HEK293T (cell line): ENCODE measurements around the gene KIF16B.
"Not testable (repeated sequence)": the region's sequence is repeated elsewhere in the genome, so short reads cannot be mapped to it uniquely, and the experiment has no call there.

Experiments
- CTCF ChIA-PET: fragments of 350-600 bp; formaldehyde crosslinking; extraction: SDS; loops from one replicate; lab custom pipeline; 2021; ENCODE audit warnings: antibody characterized with exemption, inconsistent platforms; lab: Yijun Ruan, JAX
- POLR2A ChIA-PET: fragments of 350-600 bp; formaldehyde crosslinking; extraction: SDS; loops from one replicate; lab custom pipeline; 2020; ENCODE audit warnings: antibody characterized with exemption, inconsistent platforms; lab: Yijun Ruan, JAX
- DNase-seq: peaks from one replicate; pipeline ENCODE4 v3.0.0; 2012; ENCODE audit warnings: mixed read lengths; ENCODE audit errors: extremely low spot score
- ARNT ChIP-seq: fragments of 450-650 bp; IDR thresholded peaks from 2 replicates; pipeline ENCODE4 v1.6.1; 2017; ENCODE audit warnings: mild to moderate bottlenecking
- BHLHE40 ChIP-seq: fragments of 450-650 bp; IDR thresholded peaks from 2 replicates; pipeline ENCODE4 v1.6.1; 2016; ENCODE audit warnings: mild to moderate bottlenecking, moderate library complexity, borderline replicate concordance
- CTBP1 ChIP-seq: fragments of 450-650 bp; IDR thresholded peaks from 2 replicates; pipeline ENCODE4 v1.6.1; 2016; ENCODE audit warnings: borderline replicate concordance
- ELF4 ChIP-seq: fragments of 450-650 bp; IDR thresholded peaks from 2 replicates; pipeline ENCODE4 v1.6.1; 2017; ENCODE audit warnings: antibody characterized with exemption
- FOXA1 ChIP-seq: fragments of 450-650 bp; IDR thresholded peaks from 2 replicates; pipeline ENCODE4 v1.6.1; 2016; ENCODE audit warnings: mild to moderate bottlenecking
- FOXK2 ChIP-seq: fragments of 450-650 bp; IDR thresholded peaks from 2 replicates; pipeline ENCODE4 v1.6.1; 2016; ENCODE audit warnings: mild to moderate bottlenecking
- FOXM1 ChIP-seq: fragments of 450-650 bp; IDR thresholded peaks from 2 replicates; pipeline ENCODE4 v1.6.1; 2017; ENCODE audit warnings: mild to moderate bottlenecking, borderline replicate concordance
- HDGF ChIP-seq: fragments of 450-650 bp; IDR thresholded peaks from 2 replicates; pipeline ENCODE4 v1.6.1; 2017; ENCODE audit warnings: antibody characterized with exemption, borderline replicate concordance
- L3MBTL2 ChIP-seq: fragments of 450-650 bp; conservative IDR thresholded peaks from 2 replicates; pipeline ENCODE4 v1.6.1; 2016; ENCODE audit warnings: mild to moderate bottlenecking
- LEF1 ChIP-seq: fragments of 450-650 bp; IDR thresholded peaks from 2 replicates; pipeline ENCODE4 v1.6.1; 2017; ENCODE audit warnings: mild to moderate bottlenecking, borderline replicate concordance
- NFRKB ChIP-seq: fragments of 450-650 bp; IDR thresholded peaks from 2 replicates; pipeline ENCODE4 v1.6.1; 2016; ENCODE audit warnings: mild to moderate bottlenecking, moderate library complexity
- SP1 ChIP-seq: fragments of 450-650 bp; IDR thresholded peaks from 2 replicates; pipeline ENCODE4 v1.6.1; 2017
- SUZ12 ChIP-seq: fragments of 450-650 bp; IDR thresholded peaks from 2 replicates; pipeline ENCODE4 v1.6.1; 2016; ENCODE audit warnings: mild to moderate bottlenecking
- TARDBP ChIP-seq: fragments of 450-650 bp; IDR thresholded peaks from 2 replicates; pipeline ENCODE4 v1.6.1; 2016
- ZNF384 ChIP-seq: fragments of 450-650 bp; IDR thresholded peaks from 2 replicates; pipeline ENCODE4 v1.6.1; 2016
- TF ChIP-seq, protein P1 (sequence below): fragments of 450-650 bp; IDR thresholded peaks from 2 replicates; pipeline ENCODE4 v1.6.1; 2016

Gene KIF16B

DNA sequence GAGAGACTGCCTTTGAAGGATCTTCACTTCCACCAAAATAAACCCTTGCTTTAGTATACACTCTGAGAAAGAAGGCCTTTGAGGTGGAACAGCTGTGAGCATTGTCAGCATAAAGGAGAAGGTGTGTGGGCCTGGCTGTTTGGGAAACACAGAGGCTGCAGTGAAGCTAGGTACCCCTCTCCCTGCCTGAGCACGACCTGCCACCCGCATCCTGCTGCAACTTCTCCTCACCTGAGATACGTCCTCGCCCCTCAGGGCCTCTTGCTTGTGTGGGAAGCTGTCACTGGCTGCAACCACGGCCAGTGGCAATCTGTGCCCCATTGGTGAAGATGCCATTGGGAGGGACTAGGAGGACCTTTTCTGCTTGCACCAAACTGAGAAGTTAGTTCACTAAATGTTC is 307.9 kb downstream of the KIF16B start:
- TF ChIP-seq ZNF384 (no peak), HDGF (no peak), FOXA1 (no peak), LEF1 (no peak), SUZ12 (no peak), NFRKB (no peak)
- ChIA-PET CTCF (no interaction called here), POLR2A (no interaction called here)
- DNase-seq, result no peak

DNA sequence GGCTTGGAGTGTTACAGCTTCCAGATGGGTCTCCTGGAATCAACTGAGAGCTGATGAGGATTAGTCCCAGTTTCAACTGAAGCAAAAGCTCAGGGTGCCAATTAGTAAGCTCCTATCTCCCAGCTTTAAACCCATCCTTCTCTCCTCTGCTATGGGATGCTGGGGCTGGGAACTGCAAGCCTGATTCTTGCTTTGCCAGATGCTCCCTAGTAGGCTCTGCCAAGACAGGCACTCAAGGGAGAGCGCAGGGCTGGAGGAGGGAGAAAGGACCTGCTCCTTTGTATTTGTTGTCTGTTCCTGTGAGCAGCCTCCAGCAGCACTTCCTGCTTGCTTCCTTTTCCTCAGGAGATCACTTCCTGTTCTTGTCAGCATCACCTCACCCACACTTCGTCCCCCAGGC is 309.7 kb downstream of the KIF16B start:
- POLR2A ChIA-PET, result no interaction called here
- TF ChIP-seq SUZ12 (no peak), BHLHE40 (no peak), L3MBTL2 (no peak), TARDBP (no peak), ZNF384 (no peak), NFRKB (no peak), ELF4 (no peak), ARNT (no peak), SP1 (no peak), LEF1 (no peak), HDGF (no peak), FOXA1 (no peak), FOXM1 (no peak)
- TF ChIP-seq, protein P1, sequence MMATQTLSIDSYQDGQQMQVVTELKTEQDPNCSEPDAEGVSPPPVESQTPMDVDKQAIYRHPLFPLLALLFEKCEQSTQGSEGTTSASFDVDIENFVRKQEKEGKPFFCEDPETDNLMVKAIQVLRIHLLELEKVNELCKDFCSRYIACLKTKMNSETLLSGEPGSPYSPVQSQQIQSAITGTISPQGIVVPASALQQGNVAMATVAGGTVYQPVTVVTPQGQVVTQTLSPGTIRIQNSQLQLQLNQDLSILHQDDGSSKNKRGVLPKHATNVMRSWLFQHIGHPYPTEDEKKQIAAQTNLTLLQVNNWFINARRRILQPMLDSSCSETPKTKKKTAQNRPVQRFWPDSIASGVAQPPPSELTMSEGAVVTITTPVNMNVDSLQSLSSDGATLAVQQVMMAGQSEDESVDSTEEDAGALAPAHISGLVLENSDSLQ, result no peak
- DNase-seq, result no peak
- CTCF ChIA-PET, result no interaction called here

DNA sequence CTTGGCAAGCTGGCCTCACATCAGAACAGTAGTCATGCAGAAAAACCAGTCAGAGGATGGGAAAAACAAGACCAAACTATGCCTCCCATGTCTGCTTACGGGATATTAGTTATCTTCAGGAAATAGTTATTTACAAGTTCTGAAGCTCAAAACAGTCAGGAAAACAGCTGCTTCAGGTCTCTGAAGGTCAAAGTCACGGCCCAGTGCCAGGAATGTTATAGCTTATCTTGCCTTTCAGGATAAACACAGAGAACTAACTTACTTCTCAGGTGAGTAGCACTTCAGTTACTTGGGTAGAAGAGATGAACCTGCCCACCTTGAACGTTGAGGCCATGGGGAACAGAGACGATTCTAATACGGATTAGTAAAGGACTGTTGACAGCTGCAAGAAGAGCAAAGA is 310.7 kb downstream of the KIF16B start:
- POLR2A ChIA-PET, result no interaction called here
- DNase-seq, result no peak
- CTCF ChIA-PET, result no interaction called here
- TF ChIP-seq LEF1, result no peak
- no peak for TF ChIP-seq TARDBP
- no peak for TF ChIP-seq ZNF384
- no peak for TF ChIP-seq L3MBTL2
- TF ChIP-seq FOXM1, result no peak
- TF ChIP-seq NFRKB, result no peak
- TF ChIP-seq SP1, result no peak
- TF ChIP-seq, protein P1, result no peak
- no peak for TF ChIP-seq FOXA1
- no peak for TF ChIP-seq FOXK2
- TF ChIP-seq SUZ12, result no peak
- TF ChIP-seq ELF4, result no peak
- TF ChIP-seq BHLHE40, result no peak
- no peak for TF ChIP-seq HDGF
- TF ChIP-seq CTBP1, result no peak
- no peak for TF ChIP-seq ARNT

DNA sequence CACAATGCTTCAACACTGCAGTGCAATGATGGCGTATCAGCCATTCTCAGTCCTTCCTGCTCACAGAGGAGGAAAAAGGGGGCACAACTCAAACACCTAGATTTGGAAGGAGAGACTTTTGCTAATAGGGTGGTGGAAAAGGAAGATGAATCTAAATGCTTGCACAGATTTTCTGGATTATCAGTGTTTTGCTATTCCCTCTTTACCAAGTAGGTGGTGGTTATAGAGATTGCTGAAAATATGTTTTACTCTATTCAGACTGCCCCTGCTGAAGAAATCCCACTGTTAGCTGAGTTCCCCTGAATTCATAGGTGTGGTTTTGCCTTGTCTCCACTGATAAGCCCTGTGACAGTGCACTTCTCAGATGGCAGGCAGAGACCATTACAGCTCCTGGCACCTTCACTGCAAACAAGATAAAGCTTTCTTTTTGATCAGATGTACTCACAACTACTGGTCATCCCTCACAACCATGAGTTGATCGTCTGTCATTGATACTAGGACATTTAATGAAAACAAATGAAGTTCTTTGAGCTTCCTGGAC is 311.4 kb downstream of the KIF16B start:
- ChIA-PET CTCF (no interaction called here), POLR2A (no interaction called here)
- no peak for TF ChIP-seq LEF1
- TF ChIP-seq, protein P1, result no peak
- TF ChIP-seq SUZ12, result no peak
- no peak for TF ChIP-seq L3MBTL2
- TF ChIP-seq CTBP1, result no peak
- no peak for TF ChIP-seq FOXA1
- TF ChIP-seq ARNT, result no peak
- no peak for TF ChIP-seq ZNF384
- no peak for TF ChIP-seq TARDBP
- TF ChIP-seq ELF4, result no peak
- TF ChIP-seq NFRKB, result no peak
- no peak for DNase-seq

DNA sequence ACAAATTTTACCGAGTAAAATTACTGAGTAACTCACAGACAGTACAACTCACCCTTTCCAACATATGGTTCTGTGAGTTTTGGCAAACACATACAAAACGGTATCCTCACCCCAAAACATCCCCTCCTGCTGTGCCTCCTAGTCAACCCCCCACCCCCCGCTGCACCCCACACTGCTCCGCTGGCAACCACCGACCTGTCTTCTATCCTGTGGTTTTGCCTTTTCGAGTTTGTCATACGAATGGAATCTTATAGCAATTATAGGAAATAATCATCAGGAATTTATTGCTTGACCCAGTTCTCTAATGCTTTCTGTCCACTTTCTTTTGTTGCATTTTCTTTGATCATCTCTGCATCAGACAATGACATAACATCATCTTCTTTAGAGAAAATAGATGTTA is 312.3 kb downstream of the KIF16B start:
- POLR2A ChIA-PET, result no interaction called here
- CTCF ChIA-PET, result no interaction called here
- DNase-seq, result no peak
- no peak for TF ChIP-seq HDGF
- no peak for TF ChIP-seq LEF1
- no peak for TF ChIP-seq ZNF384
- no peak for TF ChIP-seq CTBP1
- no peak for TF ChIP-seq FOXA1
- TF ChIP-seq, protein P1, result no peak
- TF ChIP-seq L3MBTL2, result no peak
- no peak for TF ChIP-seq FOXM1
- TF ChIP-seq FOXK2, result no peak
- no peak for TF ChIP-seq NFRKB
- TF ChIP-seq ELF4, result no peak
- no peak for TF ChIP-seq SUZ12

DNA sequence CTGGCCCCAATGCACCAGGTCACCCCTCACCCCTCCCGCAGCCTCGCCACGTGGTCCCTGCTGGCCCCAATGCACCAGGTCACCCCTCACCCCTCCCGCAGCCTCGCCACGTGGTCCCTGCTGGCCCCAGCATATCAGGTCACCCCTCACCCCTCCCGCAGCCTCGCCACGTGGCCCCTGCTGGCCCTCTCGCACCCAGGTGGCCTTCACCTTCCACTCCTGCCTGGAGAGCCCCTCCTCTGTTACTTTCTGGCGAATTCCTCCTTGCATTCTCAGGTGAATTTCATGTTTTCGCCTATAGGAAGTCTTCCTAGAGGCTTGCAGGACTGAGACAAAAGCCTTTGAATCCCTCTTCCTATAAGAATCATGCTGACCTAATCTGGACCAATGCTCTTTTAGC is 313.1 kb downstream of the KIF16B start:
- POLR2A ChIA-PET, CTCF ChIA-PET, DNase-seq: not testable (repeated sequence)
